HCT116 (cell line): ENCODE measurements around the gene ZNRF3. TPM values are rescaled to one million over a fixed set of nuclear protein-coding genes. Genes with fewer than 3 reads are reported as not detected.

Experiments
- ATAC-seq: fragments of 200-7000 bp; cut with Tn5 transposase; 2 replicates; pipeline ENCODE4 v1.9.1; 2020; ENCODE audit warnings: mild to moderate bottlenecking, moderate library complexity
- BruUV-seq: library from RNA; stranded (reverse); fragments of 400-500 nt; replicated peaks from 2 replicates; lab custom pipeline; 2021; lab: Mats Ljungman, UMichigan
- CTCF ChIA-PET: fragments of 300-600 bp; sonication (Branson Sonifier 250); formaldehyde crosslinking; loops from one replicate; lab custom pipeline; 2021; ENCODE audit warnings: antibody characterized with exemption; lab: Charles Lee
- POLR2A ChIA-PET: fragments of 300-600, 350-600 bp; sonication (Branson Sonifier 250); formaldehyde crosslinking; loops from one replicate; lab custom pipeline; 2021; ENCODE audit warnings: antibody characterized with exemption; lab: Charles Lee
- RAD21 ChIA-PET, 2 experiments: fragments of 300-600 bp; sonication (Branson Sonifier 250); formaldehyde crosslinking; loops; one replicate each; lab custom pipeline; 2023; ENCODE audit warnings: low total read pairs in 2 of 2; ENCODE audit not compliant: uncharacterized antibody in 2 of 2, unreplicated experiment in 2 of 2, low non-redundant PET in 1 of 2; lab: Charles Lee
- DNase-seq: peaks from one replicate; pipeline ENCODE4 v3.0.0-alpha.2; 2010; ENCODE audit warnings: low read depth, low spot score
- H2AFZ ChIP-seq: fragments of 200-600 bp; shearing (Covaris generic), sonication (generic); 2 replicates; pipeline ENCODE4 v1.6.1; 2017; ENCODE audit warnings: low read depth, mixed run types, mixed read lengths, antibody characterized with exemption, low read length; ENCODE audit not compliant: poor library complexity, severe bottlenecking
- H3K27ac ChIP-seq: 2 replicates; pipeline ENCODE4 v1.5.1; 2012; ENCODE audit warnings: low read depth, low read length
- H3K27me3 ChIP-seq: fragments of 200-600 bp; sonication (generic); 2 replicates; pipeline ENCODE4 v1.6.1; 2016; ENCODE audit warnings: mixed run types, low read length, mixed read lengths; ENCODE audit not compliant: insufficient read depth
- H3K36me3 ChIP-seq, 2 experiments: fragments of 200-500 bp in 1 of 2; fragments of 200-600 bp in 1 of 2; sonication (Bioruptor generic) in 1 of 2; sonication (generic) in 1 of 2; 2 replicates each; pipeline versions ENCODE4 v1.5.1 to v1.6.1; 2014 to 2016; ENCODE audit warnings: low read length in 2 of 2, inconsistent platforms in 1 of 2, mixed read lengths in 1 of 2, mixed run types in 1 of 2; ENCODE audit not compliant: insufficient read depth in 2 of 2, control insufficient read depth in 1 of 2
- H3K4me1 ChIP-seq, 2 experiments: fragments of 200-600 bp in 1 of 2; sonication (generic) in 1 of 2; 2 replicates each; pipeline versions ENCODE4 v1.5.1 to v1.6.1; 2012 to 2017; ENCODE audit warnings: low read length in 2 of 2, inconsistent platforms in 1 of 2, mild to moderate bottlenecking in 1 of 2, mixed read lengths in 1 of 2, mixed run types in 1 of 2, moderate library complexity in 1 of 2; ENCODE audit not compliant: insufficient read depth in 2 of 2, control insufficient read depth in 1 of 2
- H3K4me2 ChIP-seq: fragments of 200-600 bp; sonication (generic); 2 replicates; pipeline ENCODE4 v1.6.1; 2017; ENCODE audit warnings: mixed run types, low read length, mixed read lengths
- H3K4me3 ChIP-seq, 2 experiments: fragments of 200-600 bp in 1 of 2; sonication (generic) in 1 of 2; replicated peaks in 1 of 2; 2 replicates each; pipeline ENCODE4 v1.5.1; 2011 to 2016; ENCODE audit warnings: low read length in 2 of 2, control low read depth in 1 of 2, low read depth in 1 of 2, mild to moderate bottlenecking in 1 of 2, mixed read lengths in 1 of 2, mixed run types in 1 of 2
- H3K79me2 ChIP-seq: fragments of 200-600 bp; sonication (generic); 2 replicates; pipeline ENCODE4 v1.6.1; 2017; ENCODE audit warnings: mild to moderate bottlenecking, mixed run types, low read length, moderate library complexity, mixed read lengths; ENCODE audit not compliant: insufficient read depth
- H3K9ac ChIP-seq: fragments of 200-600 bp; sonication (generic); 2 replicates; pipeline ENCODE4 v1.6.1; 2016; ENCODE audit warnings: low read length, mixed read lengths
- H3K9me2 ChIP-seq: fragments of 200-600 bp; sonication (generic), shearing (Covaris generic); 2 replicates; pipeline ENCODE4 v1.6.1; 2017; ENCODE audit warnings: mixed run types, mild to moderate bottlenecking, moderate library complexity; ENCODE audit not compliant: insufficient read depth
- H3K9me3 ChIP-seq, 2 experiments: fragments of 200-500 bp in 1 of 2; fragments of 200-600 bp in 1 of 2; sonication (Bioruptor generic) in 1 of 2; sonication (generic) in 1 of 2; 2 replicates each; pipeline ENCODE4 v1.6.1; 2014 to 2017; ENCODE audit warnings: low read length in 2 of 2, mixed read lengths in 2 of 2, inconsistent platforms in 1 of 2, low read depth in 1 of 2, mild to moderate bottlenecking in 1 of 2, mixed run types in 1 of 2, moderate library complexity in 1 of 2; ENCODE audit not compliant: control insufficient read depth in 1 of 2, insufficient read depth in 1 of 2
- H4K20me1 ChIP-seq: fragments of 200-600 bp; sonication (generic), shearing (Covaris generic); 2 replicates; pipeline ENCODE4 v1.6.1; 2017; ENCODE audit warnings: mixed run types, mild to moderate bottlenecking, moderate library complexity; ENCODE audit not compliant: insufficient read depth
- CBX3 ChIP-seq: IDR thresholded peaks from 2 replicates; pipeline ENCODE4 v1.6.1; 2012; ENCODE audit warnings: low read depth
- CEBPB ChIP-seq: IDR thresholded peaks from 2 replicates; pipeline ENCODE4 v1.6.1; 2012; ENCODE audit warnings: low read depth
- EGR1 ChIP-seq: IDR thresholded peaks from 2 replicates; pipeline ENCODE4 v1.6.1; 2012; ENCODE audit warnings: low read depth
- ELF1 ChIP-seq: IDR thresholded peaks from 2 replicates; pipeline ENCODE4 v1.6.1; 2012; ENCODE audit warnings: low read depth, borderline replicate concordance
- EZH2 ChIP-seq: fragments of 200-600 bp; sonication (generic); IDR thresholded peaks from 2 replicates; pipeline ENCODE4 v1.6.1; 2017; ENCODE audit warnings: antibody characterized with exemption, mixed run types
- EZH2phosphoT487 ChIP-seq: fragments of 200-600 bp; IDR thresholded peaks from 2 replicates; pipeline ENCODE4 v1.6.1; 2018; ENCODE audit warnings: antibody characterized with exemption, borderline replicate concordance
- FOSL1 ChIP-seq: IDR thresholded peaks from 2 replicates; pipeline ENCODE4 v1.6.1; 2012; ENCODE audit warnings: low read depth
- POLR2A ChIP-seq: IDR thresholded peaks from 2 replicates; pipeline ENCODE4 v1.7.0; 2011; ENCODE audit warnings: borderline replicate concordance; ENCODE audit not compliant: insufficient read depth, insufficient read length; ENCODE audit errors: extremely low read depth
- POLR2AphosphoS5 ChIP-seq: IDR thresholded peaks from 2 replicates; pipeline ENCODE4 v1.6.1; 2011; ENCODE audit warnings: mild to moderate bottlenecking, low read depth, low read length, moderate library complexity
- RAD21 ChIP-seq: IDR thresholded peaks from 2 replicates; pipeline ENCODE4 v1.6.1; 2012; ENCODE audit warnings: low read depth, mild to moderate bottlenecking
- SP1 ChIP-seq: IDR thresholded peaks from 2 replicates; pipeline ENCODE4 v1.6.1; 2012; ENCODE audit warnings: low read depth
- SRF ChIP-seq: IDR thresholded peaks from 2 replicates; pipeline ENCODE4 v1.6.1; 2012; ENCODE audit warnings: low read depth
- TCF7L2 ChIP-seq: IDR thresholded peaks from 2 replicates; pipeline ENCODE4 v1.7.0; 2011; ENCODE audit warnings: borderline replicate concordance, inconsistent platforms; ENCODE audit not compliant: insufficient read depth, insufficient read length; ENCODE audit errors: extremely low read depth
- YY1 ChIP-seq: IDR thresholded peaks from 2 replicates; pipeline ENCODE4 v1.6.1; 2011; ENCODE audit warnings: low read length, low read depth, moderate library complexity, mild to moderate bottlenecking; ENCODE audit not compliant: insufficient replicate concordance; ENCODE audit errors: extremely low read depth
- ZNF274 ChIP-seq: fragments of 200-500 bp; sonication (Bioruptor generic); IDR thresholded peaks from 2 replicates; pipeline ENCODE4 v1.6.1; 2014; ENCODE audit warnings: mild to moderate bottlenecking, low read depth, low read length, inconsistent platforms
- intact Hi-C: fragments of 100-400 bp; cut with micrococcal nuclease; formaldehyde crosslinking; loops from 2 replicates; pipeline ENCODE4 v1.10.0; 2022
- total RNA-seq: library from RNA; stranded (reverse); gene quantifications from one replicate; pipeline ENCODE4 v1.2.1, GENCODE V29; 2021; ENCODE audit not compliant: unreplicated experiment
- TF ChIP-seq, protein P1 (sequence below): IDR thresholded peaks from 2 replicates; pipeline ENCODE4 v1.6.1; 2012
- TF ChIP-seq, protein P2 (sequence below): IDR thresholded peaks from 2 replicates; pipeline ENCODE4 v1.6.1; 2012
- TF ChIP-seq, protein P3 (sequence below): IDR thresholded peaks from 2 replicates; pipeline ENCODE4 v1.6.1; 2011; ENCODE audit warnings: mild to moderate bottlenecking, low read length, moderate library complexity; ENCODE audit not compliant: insufficient replicate concordance; ENCODE audit errors: extremely low read depth
- TF ChIP-seq, protein P4 (sequence below), 3 experiments: fragments of 200-600 bp in 1 of 3; sonication (generic) in 1 of 3; IDR thresholded peaks in 2 of 3; conservative IDR thresholded peaks in 1 of 3; 2 replicates each; pipeline ENCODE4 v1.5.1; 2012 to 2017; ENCODE audit warnings: low read depth in 2 of 3, low read length in 2 of 3, antibody characterized with exemption in 1 of 3, borderline replicate concordance in 1 of 3, control low read depth in 1 of 3, mild to moderate bottlenecking in 1 of 3, mixed read lengths in 1 of 3, mixed run types in 1 of 3, moderate library complexity in 1 of 3; ENCODE audit not compliant: insufficient read depth in 1 of 3

The ZNRF3 gene
- total RNA-seq, 1 experiment from 2014 or later, result 12.2 TPM

DNA sequence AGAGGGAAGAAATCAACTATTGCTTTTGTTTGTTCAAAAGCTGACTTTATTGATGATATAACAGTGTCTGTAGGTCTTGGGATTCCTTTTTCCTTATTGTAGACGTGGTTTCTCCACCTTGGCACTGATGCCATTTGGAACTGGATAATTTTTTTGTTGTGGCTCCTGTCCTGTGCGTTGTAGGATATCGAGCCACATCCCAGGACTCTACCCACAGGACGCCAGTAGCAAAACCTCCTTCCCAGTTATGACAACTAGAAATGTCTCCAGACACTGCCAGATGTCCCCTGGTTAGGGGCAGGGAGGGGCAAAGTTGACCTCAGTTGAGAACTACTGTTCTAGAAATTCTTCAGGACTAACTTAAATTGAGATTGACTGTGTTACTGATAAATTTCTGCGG lies 45.8 kb downstream of the ZNRF3 start:
- Histone ChIP-seq H2AFZ (no peak overlapping the region), H3K4me1 (peaks cover 61 to 68% of the 10 kb centered on the region in 2 experiments), H3K27me3 (no peaks in the 10 kb centered on the region), H4K20me1 (peaks cover 3% of the 10 kb centered on the region; the same call in 1 of the 2 replicates), H3K9me2 (no peaks in the 10 kb centered on the region), H3K79me2 (peaks cover 64% of the 10 kb centered on the region), H3K9me3 (no peaks in the 10 kb centered on the region), H3K4me3 (no peak overlapping the region), H3K4me2 (no peak overlapping the region), H3K9ac (no peak overlapping the region), H3K27ac (no peak overlapping the region), H3K36me3 (no peaks in the 10 kb centered on the region)
- POLR2A ChIA-PET, result no interaction called here
- no TSS peak for BruUV-seq
- TF ChIP-seq SP1 (no peak), RAD21 (no peak), POLR2AphosphoS5 (no peak), FOSL1 (no peak), EGR1 (no peak), ELF1 (no peak), CBX3 (no peak), EZH2 (no peak), TCF7L2 (no peak), POLR2A (no peak), ZNF274 (no peak), EZH2phosphoT487 (no peak), SRF (no peak), CEBPB (no peak), YY1 (no peak)
- TF ChIP-seq, protein P1, sequence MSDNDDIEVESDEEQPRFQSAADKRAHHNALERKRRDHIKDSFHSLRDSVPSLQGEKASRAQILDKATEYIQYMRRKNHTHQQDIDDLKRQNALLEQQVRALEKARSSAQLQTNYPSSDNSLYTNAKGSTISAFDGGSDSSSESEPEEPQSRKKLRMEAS, result no peak
- TF ChIP-seq, protein P2, sequence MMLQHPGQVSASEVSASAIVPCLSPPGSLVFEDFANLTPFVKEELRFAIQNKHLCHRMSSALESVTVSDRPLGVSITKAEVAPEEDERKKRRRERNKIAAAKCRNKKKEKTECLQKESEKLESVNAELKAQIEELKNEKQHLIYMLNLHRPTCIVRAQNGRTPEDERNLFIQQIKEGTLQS, result no peak
- TF ChIP-seq, protein P3, sequence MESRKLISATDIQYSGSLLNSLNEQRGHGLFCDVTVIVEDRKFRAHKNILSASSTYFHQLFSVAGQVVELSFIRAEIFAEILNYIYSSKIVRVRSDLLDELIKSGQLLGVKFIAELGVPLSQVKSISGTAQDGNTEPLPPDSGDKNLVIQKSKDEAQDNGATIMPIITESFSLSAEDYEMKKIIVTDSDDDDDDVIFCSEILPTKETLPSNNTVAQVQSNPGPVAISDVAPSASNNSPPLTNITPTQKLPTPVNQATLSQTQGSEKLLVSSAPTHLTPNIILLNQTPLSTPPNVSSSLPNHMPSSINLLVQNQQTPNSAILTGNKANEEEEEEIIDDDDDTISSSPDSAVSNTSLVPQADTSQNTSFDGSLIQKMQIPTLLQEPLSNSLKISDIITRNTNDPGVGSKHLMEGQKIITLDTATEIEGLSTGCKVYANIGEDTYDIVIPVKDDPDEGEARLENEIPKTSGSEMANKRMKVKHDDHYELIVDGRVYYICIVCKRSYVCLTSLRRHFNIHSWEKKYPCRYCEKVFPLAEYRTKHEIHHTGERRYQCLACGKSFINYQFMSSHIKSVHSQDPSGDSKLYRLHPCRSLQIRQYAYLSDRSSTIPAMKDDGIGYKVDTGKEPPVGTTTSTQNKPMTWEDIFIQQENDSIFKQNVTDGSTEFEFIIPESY, result no peak
- TF ChIP-seq, protein P4, sequence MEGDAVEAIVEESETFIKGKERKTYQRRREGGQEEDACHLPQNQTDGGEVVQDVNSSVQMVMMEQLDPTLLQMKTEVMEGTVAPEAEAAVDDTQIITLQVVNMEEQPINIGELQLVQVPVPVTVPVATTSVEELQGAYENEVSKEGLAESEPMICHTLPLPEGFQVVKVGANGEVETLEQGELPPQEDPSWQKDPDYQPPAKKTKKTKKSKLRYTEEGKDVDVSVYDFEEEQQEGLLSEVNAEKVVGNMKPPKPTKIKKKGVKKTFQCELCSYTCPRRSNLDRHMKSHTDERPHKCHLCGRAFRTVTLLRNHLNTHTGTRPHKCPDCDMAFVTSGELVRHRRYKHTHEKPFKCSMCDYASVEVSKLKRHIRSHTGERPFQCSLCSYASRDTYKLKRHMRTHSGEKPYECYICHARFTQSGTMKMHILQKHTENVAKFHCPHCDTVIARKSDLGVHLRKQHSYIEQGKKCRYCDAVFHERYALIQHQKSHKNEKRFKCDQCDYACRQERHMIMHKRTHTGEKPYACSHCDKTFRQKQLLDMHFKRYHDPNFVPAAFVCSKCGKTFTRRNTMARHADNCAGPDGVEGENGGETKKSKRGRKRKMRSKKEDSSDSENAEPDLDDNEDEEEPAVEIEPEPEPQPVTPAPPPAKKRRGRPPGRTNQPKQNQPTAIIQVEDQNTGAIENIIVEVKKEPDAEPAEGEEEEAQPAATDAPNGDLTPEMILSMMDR (IDR thresholded peaks at IDR 0.05 in 2 of 3, conservative IDR thresholded peaks at IDR 0.05 in 1 of 3; ENCODE audit: borderline replicate concordance in 1 of 3, insufficient read depth in 1 of 3, low read depth in 2 of 3, low read length in 2 of 3), result no peak
- CTCF ChIA-PET, result no interaction called here
- no peak for ATAC-seq
- RAD21 ChIA-PET, result no interaction called here
- no peak for DNase-seq
- intact Hi-C loops, result no loop called here
